ENCODE results near the gene GRAMD2A.

The GRAMD2A gene

DNA sequence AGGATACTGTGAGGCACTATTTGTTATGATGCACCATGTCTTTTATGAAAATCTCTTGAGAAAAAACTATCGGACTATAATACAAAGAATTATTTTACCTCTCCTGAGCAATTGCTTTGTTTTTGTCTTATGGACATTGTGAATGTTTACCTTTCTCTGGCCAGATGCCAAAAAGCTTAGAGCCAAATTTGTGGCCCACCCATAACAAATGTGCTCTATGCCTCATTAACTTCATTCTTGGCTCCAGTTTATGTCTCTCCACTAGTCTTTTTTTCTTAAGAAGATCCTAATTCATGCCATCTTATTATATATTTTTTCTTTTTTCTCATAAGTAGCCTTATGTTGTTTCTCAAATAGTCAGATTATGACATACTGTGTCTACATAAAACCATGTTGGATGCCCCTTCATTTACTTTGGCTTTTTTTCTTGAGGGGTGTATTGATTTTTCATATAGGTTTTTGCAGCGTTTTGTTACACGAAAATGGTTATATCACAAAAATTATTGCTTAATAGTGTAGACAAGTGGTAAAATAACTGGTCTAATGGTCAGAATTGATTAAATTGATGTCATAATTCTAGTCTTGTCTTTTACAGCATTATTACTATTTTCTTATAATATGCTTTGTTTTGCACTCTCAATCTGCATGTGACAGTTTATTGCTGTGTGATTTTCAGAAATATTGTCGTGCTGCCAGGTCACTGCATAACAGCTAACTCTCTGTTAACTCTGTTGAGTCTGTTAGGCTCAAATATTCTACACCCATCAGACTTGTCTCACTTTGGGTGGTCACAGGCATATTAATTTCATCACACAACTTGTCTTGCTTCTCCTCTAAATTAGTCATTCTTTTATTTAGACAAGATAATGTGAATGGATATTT lies 61.2 kb downstream of the GRAMD2A start:
- DNase-seq (ENCODE audit: low read depth) = no peak

DNA sequence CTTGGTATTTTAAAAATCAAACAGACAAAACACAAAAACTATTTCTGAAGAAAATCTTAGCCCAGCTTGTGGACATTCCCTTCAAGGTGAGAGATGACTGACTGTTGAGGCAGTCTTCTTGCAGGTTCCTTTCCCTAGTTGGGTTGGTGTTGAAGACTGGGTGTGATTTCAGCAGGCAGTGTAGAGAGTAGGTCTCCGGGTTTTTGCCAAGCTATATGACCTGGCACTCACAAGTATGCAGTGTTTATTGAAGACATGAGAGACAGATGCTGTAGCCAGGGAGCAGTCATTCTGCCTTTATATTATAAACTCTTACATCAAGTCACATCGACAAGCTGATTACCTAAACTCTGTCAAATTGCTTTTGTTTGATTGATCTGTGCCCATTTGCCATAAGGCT lies 61.9 kb downstream of the GRAMD2A start:
- no peak for DNase-seq (ENCODE audit: low read depth)

DNA sequence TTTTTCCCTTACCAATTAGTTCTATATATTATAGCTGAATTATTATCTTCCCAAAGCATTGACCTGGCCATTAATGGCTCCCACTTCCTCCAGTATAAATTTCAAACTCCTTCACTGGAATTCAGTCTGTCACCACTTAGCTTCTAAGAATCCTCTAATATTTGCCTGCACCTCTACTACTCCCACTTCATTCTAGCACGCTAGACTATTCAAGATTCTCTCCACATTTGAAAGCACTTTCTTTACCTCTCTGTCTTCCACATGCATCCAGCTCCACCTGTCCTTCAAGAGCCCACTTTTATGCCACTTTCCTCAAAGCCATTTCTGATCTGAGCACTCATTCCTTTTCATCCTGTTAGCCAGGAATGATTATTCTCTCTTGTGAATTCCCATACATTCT lies 64.4 kb downstream of the GRAMD2A start:
- no peak for DNase-seq (ENCODE audit: low read depth)

DNA sequence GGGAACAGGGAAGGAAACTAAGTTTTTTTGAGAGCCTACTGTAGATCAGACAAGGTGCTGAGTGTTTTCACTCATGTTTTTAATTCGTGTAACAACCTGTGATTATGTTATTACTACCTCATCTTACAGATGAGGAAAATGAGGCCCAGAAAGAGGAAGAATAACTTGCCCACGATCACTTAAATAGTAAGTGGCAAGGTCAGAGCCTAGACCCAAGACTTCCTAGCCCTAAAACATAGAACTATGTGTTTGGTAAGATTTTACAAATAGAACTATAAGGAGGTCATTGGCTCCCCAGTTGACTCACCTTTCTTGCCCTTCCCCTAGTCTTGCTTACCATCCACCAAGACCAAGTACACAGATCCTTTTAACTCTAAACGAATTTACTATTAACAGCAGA lies 65.7 kb downstream of the GRAMD2A start:
- no peak for DNase-seq (ENCODE audit: low read depth)

DNA sequence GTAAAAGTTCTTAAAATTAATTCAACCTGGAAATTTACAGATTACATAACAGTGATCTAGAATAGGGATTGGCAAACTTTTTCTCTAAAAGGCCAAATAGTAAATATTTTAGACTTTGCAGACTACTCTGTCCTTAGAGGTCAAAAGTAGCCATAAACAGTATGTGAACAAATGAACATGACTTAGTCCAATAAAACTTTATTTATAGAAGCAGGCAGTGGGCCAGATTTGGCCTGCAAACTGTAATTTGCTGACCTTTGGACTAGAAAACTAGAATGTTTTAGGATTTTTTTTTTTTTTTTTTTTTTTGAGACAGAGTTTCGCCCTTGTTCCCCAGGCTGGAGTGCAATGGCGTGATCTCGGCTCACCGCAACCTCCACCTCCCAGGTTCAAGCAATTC lies 67.3 kb downstream of the GRAMD2A start:
- DNase-seq (ENCODE audit: low read depth) = no peak

DNA sequence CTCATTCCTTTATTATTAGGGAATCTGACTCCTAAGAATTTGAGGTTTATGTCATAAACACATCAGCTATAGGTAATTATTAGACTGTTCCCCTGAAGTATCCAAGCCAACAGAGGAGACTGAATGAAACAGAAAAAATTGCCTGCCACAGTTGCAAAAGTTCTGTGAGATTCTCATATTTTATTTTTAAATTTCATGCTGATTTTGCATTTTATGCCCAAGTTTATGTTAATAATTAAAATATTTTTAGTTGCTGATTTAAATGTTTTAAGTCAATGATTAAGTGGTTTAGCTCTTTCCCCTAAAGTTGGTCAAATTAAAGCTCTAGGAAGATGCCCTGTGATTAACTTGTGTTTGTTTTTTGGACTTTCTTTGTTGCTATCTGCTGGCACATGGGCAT lies 69.2 kb downstream of the GRAMD2A start:
- no peak for DNase-seq (ENCODE audit: low read depth)

DNA sequence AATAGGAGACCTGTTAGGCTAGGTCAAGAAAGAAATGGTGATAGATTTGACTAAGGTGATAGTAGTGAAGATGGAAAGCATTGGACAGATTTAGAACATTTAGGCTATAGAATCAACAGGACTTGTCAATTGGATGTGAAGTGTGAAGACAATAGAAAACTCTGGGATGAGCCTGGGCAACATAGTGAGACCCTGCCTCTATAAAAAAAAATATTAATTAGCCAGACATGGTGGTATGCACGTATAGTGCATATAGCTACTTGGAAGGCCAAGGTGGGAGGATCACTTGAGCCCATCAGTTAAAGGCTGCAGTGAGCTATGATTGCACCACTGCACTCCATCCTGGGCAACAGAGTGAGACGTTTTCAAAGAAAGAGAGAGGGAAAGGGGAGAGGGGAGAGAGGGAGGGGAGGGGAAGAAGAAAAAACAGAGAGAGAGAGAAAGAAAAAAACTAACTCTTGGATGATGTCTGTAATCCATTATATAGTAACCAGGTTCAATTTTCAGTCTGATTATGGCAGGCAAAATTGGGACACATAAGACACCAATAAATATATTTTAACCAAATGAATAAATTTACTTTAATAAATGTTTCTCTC lies 69.8 kb downstream of the GRAMD2A start:
- DNase-seq (ENCODE audit: low read depth) = no peak

DNA sequence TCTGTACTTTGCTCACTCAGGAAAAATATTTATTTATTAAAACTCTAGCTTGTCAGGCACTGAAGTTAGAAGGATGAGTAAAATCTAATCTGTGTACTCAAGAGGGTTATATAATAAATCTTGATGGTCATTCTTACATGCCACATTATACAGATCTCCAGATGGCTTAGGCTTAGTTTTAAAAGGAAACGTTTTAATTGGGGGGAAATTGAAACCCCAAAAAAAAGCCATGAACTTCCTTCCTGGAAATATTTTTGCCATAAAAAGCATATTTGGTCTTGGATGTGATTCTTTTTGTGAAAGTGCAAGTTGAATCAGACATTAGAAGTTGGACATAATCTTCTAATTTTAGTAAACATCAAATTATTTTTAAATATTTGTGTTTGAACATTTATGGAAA lies 73.4 kb downstream of the GRAMD2A start:
- DNase-seq (ENCODE audit: low read depth) = no peak

DNA sequence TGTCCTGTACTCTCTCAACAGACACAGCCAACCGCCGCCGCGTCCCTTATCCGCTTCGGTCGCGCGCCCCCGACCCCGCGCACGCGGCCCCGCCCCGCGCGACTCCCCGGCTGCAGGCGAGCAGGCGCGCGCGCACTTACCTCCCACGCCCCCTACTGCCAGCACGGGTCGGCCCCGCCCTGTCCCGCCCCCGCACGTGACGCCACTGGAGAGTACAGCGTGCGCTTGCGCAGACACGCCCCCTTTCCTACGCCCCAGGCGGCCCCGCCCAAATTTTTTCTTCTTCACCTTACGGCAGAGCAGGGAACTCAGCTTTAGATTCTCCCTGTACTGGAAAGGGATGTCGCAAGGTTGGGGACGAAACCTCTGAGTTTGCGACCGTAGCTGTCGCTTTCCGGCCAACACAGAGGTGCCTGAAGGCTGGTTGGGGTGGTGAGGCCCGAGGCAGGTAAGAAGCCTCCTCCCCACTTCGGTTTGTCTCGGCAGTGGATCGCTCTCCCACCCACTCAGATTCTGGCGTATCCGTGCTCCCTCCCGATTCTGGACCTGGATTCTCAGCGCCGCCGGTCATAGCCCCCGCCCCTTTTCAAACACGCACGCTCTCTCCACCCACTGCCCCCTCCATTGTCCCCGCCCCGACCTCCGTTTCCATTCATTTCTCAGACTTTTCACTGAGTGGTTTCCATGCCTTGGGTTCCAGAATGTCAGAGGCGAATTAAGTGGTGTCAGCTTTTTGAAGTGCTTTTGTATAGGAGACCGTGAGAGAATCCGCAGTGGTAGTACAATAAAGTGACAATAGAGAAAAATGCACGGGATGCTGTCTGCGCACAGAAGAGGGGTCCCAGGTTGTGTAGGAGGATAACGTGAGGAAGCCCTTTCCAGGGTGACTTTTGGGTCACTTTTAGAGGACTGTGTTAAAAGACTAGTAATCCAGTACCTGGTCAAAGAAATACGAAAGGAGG lies 79.3 kb downstream of the GRAMD2A start, which contains the start of the genes MYO9A and SENP8:
MYO9A (minus strand) TSS at position 134 of the 962 bp plus-strand sequence. CDS start 71,587 bp downstream, outside the sequence.
SENP8 (plus strand) TSS at position 387 of the 962 bp plus-strand sequence. CDS start 21,221 bp downstream, outside the sequence.
- DNase-seq (ENCODE audit: low read depth) = peak; percentile 98

DNA sequence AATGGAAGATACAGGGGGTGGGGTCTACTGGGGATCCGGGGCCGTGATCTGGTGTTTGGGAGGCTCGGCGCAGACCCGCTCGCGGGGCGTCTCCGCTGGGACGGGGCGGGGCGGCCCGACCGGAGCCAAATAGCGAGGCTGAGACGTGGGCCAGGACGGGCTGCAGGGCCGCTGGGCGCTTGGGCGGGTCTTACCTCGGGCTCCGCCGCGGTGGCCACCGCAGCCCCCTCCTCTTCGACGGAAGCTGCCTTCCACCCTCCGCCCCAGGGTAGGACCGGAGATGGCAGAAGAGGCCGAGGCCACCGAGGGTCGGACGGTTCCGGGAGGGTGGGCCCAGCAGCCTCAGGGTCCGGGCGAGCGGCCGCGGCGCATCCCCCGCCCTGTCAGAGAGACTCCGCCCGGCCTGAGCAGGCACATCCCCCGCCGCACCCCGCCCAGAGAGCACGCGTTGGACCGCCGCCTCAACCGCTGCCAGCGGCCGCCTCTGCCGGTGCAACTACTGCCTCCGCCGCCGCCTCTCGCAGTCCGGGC lies 80.0 kb downstream of the GRAMD2A start:
- peak; percentile 66 for DNase-seq (ENCODE audit: low read depth)

DNA sequence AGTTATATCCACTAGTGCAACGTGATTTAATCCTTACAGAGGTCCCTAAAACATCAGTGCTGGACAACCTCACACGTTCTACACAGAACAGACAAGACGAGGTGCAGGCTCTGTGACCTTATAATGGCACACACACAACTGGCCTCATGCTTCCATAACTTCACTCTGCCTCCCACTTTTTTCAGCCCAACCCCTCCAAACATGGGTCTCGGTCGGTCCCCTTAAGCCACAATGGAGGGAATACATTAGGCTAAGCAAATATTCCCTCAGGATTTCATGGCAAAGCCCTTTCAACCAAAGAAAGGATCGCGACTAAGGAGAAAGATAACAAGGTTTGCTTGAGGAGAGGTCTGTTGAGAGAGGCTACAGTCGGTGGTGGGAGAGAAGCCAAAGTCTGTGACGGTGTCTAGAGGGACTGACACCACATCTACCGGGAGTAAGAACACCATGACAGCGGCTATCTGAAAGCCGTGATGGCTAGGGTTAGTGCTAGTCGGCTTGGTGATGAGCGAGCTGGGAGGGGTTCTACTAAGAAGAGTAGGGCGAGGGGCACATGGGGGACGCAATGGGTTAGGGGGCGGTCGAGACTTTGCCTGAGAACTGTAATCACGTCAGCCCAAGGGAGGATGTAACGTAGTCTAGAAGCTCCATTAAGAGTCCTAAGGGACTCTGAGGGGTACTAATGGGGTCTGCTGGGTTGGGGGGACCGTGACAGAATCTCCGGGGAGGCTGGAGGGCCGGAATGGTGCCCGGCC lies 80.7 kb downstream of the GRAMD2A start:
- no peak for DNase-seq (ENCODE audit: low read depth)

DNA sequence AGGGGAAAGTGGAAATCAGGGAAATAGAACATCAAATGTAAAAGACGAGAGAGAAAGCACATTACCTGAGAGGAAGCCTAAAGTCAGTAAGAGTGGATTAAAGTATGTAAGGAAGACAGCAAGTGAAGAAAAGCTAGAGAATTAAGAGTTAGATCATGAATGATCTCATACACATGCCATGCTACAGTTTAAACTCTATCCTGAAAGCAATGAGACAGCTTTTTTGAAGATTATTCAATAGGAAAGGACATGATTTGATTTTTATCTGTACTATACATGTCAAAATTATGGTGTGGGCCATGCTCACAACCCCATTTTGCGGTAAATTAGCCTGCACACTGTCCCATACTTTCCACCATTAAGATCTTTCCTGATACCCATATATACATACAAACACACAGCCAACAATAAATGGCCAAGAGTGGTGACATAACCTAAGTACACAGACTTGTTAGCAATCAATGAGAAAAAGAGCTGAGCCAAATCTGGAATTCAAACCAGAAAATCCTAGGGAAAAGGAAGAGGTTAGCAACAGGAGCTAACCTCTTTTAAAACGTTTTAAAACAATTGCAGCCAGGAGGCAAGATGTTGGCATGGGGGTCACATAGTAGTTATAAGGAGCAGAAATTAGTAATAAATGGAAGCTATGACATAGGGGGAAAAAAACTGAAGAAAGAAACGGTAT lies 84.1 kb downstream of the GRAMD2A start:
- no peak for DNase-seq (ENCODE audit: low read depth)

DNA sequence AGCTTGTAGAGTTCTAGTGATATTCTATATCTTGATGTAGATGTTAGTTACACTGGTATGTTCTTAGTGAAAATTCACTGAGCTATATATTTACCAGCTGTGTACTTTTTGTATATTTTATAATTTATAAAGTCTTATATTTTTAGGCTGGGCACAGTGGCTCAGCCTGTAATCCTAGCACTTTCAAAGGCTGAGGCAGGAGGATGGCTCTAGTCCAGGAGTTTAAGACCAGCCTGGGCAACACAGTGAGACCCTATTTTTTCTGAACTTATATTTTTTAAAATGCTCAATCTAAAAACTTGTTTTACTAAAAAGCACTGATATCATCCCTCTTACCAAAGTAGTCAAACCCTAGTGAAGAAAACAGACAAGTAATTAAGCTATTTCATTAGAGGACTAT lies 84.8 kb downstream of the GRAMD2A start:
- DNase-seq (ENCODE audit: low read depth) = no peak

DNA sequence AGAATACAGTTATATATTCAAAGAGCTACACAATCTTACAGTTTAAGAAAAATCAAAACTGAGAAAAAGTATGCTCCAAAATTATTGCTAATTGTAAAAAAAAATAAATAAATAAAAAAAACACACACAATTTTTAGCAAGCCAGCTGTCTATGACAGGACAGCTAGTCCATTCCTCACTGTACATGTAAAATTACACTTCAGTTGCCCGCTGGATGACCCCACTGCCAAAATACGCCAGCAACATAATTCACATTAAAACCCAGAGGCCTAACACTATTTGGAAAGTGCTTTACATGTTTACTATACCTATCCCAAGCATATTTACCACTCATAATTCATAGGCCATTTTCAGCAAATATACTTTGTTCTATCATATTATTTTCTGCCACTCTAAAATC lies 85.5 kb downstream of the GRAMD2A start:
- DNase-seq (ENCODE audit: low read depth) = no peak

DNA sequence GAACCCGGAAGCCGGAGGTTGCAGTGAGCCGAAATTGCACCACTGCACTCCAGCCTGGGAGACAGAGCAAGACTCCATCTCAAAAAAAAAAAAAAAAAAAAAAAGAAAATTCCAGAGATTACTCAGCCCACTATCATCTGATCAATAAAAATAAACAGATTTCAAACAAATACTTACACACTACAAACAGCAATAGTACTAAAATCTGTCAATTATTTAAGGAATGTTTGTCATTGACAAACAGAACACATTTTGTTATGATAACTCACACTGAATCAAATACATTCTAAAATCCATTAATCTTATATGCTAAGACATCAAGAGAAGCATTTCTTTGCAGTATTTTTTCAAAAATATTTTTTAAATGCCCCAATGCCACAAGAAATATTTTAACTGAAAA lies 87.2 kb downstream of the GRAMD2A start:
- no peak for DNase-seq (ENCODE audit: low read depth)

Data from stimulated activated CD8-positive, alpha-beta memory T cell treated with anti-CD3 and anti-CD28 coated beads, Interleukin-4, amount 100 ng/mL, for 24 hours (primary cell).